Mucosa of descending colon (tissue), 3 donors: Measurements from ENCODE around the gene IL1RAPL2. TPM values are rescaled to one million over a fixed set of nuclear protein-coding genes. Genes with fewer than 3 reads are reported as not detected.

Experiments used
- ATAC-seq: fragments of 200-7000 bp; cut with Tn5 transposase; one replicate; pipeline ENCODE4 v1.9.1; 2020; ENCODE audit warnings: mild to moderate bottlenecking, moderate library complexity
- DNase-seq, 3 donors: peaks; one replicate each; pipeline ENCODE4 v3.0.0-alpha.2; 2020
- H3K36me3 ChIP-seq: fragments of 200-600 bp; one replicate; pipeline ENCODE4 v1.8.0; 2021; ENCODE audit warnings: low read depth, mild to moderate bottlenecking
- H3K4me1 ChIP-seq: fragments of 200-600 bp; one replicate; pipeline ENCODE4 v1.8.0; 2021; ENCODE audit warnings: low read depth, mild to moderate bottlenecking
- H3K4me3 ChIP-seq: fragments of 200-600 bp; one replicate; pipeline ENCODE4 v1.8.0; 2021; ENCODE audit warnings: mild to moderate bottlenecking
- H3K9me3 ChIP-seq: fragments of 200-600 bp; one replicate; pipeline ENCODE4 v1.8.0; 2021; ENCODE audit warnings: mild to moderate bottlenecking
- CTCF ChIP-seq: fragments of 200-600 bp; IDR thresholded peaks from one replicate; pipeline ENCODE4 v1.8.0; 2022; ENCODE audit warnings: antibody characterized with exemption, mild to moderate bottlenecking
- intact Hi-C, 2 donors: fragments of 100-400 bp; cut with DNase I in 1 of 2; cut with micrococcal nuclease in 1 of 2; formaldehyde crosslinking; loops; one replicate each; pipeline versions ENCODE4 v1.11.0 to v1.11.1; 2022; cut with DNase I, micrococcal nuclease
- total RNA-seq, 3 donors: library from RNA; stranded (reverse); fragmentation: NEBNext Ultra II Directional in 2 of 3; extraction: Animal tissue kit (Norgen Biotek cat#: 25700) in 2 of 3; gene quantifications; one replicate each; pipeline versions ENCODE4 v1.2.1 to v1.2.4, GENCODE V29; 2021 to 2023
- donor health status: DM: no; HTN: no; CAD: no; lungs with moderate emphysema.
- donor health status: DM: no; HTN: no; CAD: no.
- donor health status: DM: no; HTN: yes; CAD: no.

IL1RAPL2 gene
- total RNA-seq, 3 donors from 2014 or later = 0.19 TPM; not detected in 2

DNA sequence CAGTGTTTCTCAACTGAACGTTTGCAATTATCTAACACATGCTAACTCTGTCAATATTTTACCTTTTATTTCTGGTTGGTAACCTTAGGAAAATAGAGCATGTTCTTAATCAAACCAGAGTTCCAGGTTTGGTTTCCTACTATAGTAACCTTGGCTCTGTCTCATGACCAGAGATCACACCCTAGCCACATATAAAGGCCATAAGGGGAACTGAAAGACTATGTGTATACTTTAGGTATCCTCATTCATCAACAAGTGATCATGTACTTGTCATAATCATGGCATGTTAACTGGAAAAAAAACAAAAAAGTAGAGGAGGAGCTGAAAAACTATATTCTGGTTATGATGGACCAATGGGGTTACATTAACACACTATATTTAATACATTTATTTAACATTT is 352.1 kb downstream of the IL1RAPL2 start:
- DNase-seq (no peak), ATAC-seq (no peak)
- Histone ChIP-seq H3K4me3 (no peak overlapping the region), H3K9me3 (no peaks in the 10 kb centered on the region), H3K36me3 (no peaks in the 10 kb centered on the region), H3K4me1 (no peaks in the 10 kb centered on the region)
- intact Hi-C loops = no loop called here
- no peak for TF ChIP-seq CTCF

DNA sequence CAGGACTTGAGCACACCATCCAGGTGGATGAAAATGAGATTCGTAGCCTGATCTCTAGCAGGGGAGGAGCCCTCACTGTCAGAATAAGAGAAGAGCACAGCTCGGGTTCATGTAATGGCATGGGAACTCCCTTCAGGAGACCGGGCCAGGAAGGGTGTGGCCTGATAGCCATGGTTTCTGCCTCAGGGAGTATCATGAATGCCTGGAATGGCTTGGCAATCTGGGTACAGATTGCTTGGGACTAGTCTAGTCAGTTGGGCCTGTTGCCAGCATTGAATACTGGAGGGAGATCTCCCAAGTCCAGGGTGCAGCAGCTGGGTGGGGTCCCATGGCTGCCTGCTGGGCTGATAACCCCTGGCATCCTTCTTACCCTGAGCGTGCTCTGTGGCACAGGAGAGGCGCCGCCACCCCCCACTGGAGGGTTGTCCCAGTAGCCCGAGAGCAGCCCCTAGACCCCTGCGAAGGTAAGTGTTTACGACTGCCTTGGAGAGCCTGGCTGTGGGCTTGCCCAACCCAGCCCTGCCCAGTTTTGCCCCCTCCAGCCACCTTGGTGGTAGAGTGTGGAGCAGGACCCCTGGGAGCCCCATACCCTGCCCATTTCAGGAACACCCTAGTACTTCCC is 355.7 kb downstream of the IL1RAPL2 start:
- Histone ChIP-seq H3K4me3 (no peak overlapping the region), H3K4me1 (no peaks in the 10 kb centered on the region), H3K9me3 (no peaks in the 10 kb centered on the region), H3K36me3 (no peaks in the 10 kb centered on the region)
- peak; percentile 16 for ATAC-seq
- intact Hi-C loops = no loop called here
- TF ChIP-seq CTCF = no peak
- peak in 1 of 3 donors; percentile 3 for DNase-seq

DNA sequence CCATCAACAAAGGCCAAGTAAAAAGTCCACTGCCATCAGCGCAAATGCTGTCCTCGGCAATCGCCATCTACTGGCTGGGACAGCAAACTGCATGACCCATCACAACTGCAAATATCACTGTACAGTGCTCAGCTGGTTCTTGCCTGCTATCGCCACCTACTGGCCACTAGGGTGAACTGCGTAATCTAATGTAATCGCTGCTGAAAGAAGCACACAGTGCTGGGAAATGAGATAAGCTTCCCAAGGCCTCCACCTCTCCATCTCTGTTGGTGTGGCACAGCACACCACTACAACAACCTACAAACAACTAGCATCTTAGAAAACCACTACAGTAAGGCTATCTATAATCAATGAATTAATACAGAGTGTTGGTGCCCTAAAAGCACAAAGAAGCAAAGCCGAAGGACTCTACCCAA is 356.2 kb downstream of the IL1RAPL2 start:
- H3K4me3 ChIP-seq = no peak overlapping the region
- DNase-seq (peak in 2 of 3 donors; percentile 56 to 69), ATAC-seq (peak; percentile 100)
- no peaks in the 10 kb centered on the region for H3K36me3 ChIP-seq
- no peaks in the 10 kb centered on the region for H3K9me3 ChIP-seq
- intact Hi-C loops = no loop called here
- H3K4me1 ChIP-seq = no peaks in the 10 kb centered on the region
- TF ChIP-seq CTCF = peak; percentile 58

- H3K36me3 ChIP-seq = no peaks in the 10 kb centered on the region
- H3K9me3 ChIP-seq = no peaks in the 10 kb centered on the region
- no peak for DNase-seq
- TF ChIP-seq CTCF = no peak
- H3K4me1 ChIP-seq = no peaks in the 10 kb centered on the region
- no peak overlapping the region for H3K4me3 ChIP-seq
- ATAC-seq = no peak
- intact Hi-C loops = no loop called here
Measured at GRCh38 chrX:104929324-104929723, 363.3 kb downstream of the IL1RAPL2 start.

DNA sequence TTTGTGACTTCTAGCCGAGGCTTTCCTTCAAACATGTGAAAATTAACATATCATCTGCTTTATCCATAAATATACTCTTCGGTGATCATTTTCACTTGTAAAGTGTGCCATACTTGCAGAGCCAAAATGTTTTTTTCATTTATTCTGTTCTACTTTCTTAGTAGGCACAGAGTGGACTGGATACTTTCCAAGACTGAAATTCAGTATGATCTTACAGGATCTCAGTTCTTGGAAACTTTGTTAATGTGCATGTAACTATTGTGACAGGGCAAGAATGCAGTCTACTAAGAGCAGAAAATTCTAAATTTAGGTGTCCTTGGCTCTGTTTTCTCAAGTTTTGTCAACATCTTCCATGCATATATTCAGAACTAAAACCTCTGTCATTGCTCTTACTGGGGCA is 369.6 kb downstream of the IL1RAPL2 start:
- Histone ChIP-seq H3K36me3 (no peaks in the 10 kb centered on the region), H3K4me1 (no peaks in the 10 kb centered on the region), H3K4me3 (no peak overlapping the region), H3K9me3 (no peaks in the 10 kb centered on the region)
- ATAC-seq (no peak), DNase-seq (no peak)
- intact Hi-C loops = no loop called here
- TF ChIP-seq CTCF = no peak

GRCh38 chrX:104953251-104953650 is 387.3 kb downstream of the IL1RAPL2 start:
- intact Hi-C loops = no loop called here
- TF ChIP-seq CTCF = no peak
- ATAC-seq (no peak), DNase-seq (no peak)
- Histone ChIP-seq H3K4me3 (no peak overlapping the region), H3K36me3 (no peaks in the 10 kb centered on the region), H3K9me3 (no peaks in the 10 kb centered on the region), H3K4me1 (no peaks in the 10 kb centered on the region)
